UCSD-AML1 (cell line): ENCODE measurements around the gene KCNIP4.

Experiments used
- DNase-seq: peaks from one replicate; lab custom pipeline; 2025; ENCODE audit not compliant: unreplicated experiment; lab: John Stamatoyannopoulos, UW

The KCNIP4 gene

DNA sequence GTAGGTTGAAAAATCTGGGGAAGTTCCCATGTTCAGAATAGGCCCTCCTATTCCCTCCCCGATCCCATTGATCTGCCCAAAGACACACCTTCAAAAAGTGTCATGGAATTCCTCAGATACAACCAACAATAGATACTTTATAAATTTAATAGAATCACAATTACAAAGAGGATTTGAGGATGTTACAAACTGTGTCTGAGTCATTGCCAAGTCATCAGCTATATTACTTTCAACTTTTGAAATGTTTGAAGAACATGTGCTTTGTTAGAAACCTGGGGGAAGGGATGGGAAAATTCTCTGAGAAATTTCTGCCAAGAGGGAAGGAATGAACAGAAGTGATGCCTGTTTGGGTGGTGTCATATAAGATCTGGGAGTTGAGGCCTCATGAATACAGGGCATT lies 46.7 kb downstream of the KCNIP4 start:
- no peak for DNase-seq

DNA sequence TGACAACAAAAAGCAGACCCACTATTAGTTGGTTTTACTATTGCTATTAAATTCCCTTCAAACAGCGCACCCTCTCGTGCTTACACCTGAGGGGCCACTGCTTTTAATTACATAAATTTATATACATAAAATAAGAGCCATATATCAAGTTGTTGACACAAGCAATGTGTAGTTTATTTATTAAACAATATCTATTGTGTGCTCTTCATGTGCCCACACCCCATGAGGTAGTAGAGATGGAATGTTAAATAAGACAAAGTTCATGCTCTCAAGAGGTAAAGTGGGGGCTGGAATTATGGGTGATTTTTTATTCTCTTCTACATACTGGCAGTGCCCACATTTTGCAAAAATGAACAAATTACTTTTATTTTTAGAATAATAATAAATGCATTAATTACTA lies 47.3 kb downstream of the KCNIP4 start:
- no peak for DNase-seq

DNA sequence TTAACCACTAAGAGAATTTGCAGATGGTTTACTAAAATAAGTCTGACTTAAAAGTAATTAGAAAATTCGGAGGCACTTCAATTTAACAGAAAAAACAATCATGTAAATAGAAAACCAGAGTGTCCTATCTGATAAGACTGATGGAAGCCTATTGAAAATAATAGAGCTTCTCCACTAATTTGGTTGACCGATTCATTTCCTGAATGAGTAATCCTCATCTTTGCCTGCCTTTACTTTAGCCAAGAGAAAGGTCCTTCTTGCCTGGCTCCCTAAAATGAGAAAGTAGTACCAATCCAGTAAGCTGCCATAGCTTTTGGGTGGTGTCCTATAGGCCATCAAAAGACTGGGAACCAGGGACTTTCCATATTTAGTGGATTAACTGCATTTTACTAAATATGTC lies 48.4 kb downstream of the KCNIP4 start:
- DNase-seq: no peak

DNA sequence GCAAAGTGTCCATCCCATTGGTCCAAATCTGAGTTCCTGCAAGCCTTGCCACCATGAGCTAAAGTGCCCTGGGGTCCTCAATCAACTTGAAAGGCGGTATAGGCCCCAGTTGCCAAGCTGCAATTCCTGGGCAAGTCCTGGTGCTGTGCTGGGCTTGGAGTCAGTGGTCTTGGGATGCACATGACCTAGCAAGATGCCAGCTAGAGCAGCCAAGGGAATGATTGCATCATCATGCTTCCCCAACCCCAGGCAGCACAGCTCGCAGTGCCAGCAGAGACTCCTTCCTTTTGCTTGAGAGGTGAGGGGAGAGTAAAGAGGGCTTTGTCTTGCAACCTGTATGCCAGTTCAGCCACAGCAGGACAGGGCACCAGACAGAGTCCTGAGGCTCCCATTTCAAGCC lies 50.5 kb downstream of the KCNIP4 start:
- no peak for DNase-seq

DNA sequence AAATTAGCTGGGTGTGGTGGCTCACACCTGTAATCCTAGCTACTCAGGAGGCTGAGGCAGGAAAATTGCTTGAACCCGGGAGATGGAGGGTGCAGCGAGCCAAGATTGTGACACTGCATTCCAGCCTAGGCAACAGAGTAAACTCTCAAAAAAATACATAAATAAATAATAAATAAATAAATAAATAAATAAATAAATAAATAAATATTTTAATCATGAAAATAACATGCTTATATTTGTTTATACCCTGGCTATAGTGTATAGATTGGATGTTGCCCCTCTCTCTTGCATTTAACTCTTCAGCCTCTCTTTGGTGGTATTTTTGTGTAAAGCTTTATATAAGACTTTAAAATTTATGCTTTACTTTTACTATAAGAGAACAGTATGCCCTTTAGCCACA lies 51.8 kb downstream of the KCNIP4 start:
- DNase-seq: no peak

DNA sequence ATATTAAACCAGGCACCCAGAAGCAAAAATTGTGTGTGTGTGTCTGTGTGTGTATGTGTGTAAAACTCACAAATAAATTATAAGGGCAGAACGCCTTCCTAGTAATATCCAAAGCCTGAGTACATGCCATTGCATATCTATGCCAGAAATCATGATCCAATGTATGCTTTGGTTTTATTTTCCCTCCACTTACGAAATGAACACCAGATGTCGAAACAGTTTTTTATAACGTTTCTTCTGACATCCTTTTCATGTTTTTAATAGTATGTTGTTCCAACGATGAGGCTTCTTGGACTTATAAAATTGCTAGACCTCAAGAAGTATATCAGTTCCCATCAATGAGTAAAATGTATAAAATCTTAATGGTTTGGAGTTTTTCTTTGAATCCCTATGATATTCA lies 55.4 kb downstream of the KCNIP4 start:
- no peak for DNase-seq

DNA sequence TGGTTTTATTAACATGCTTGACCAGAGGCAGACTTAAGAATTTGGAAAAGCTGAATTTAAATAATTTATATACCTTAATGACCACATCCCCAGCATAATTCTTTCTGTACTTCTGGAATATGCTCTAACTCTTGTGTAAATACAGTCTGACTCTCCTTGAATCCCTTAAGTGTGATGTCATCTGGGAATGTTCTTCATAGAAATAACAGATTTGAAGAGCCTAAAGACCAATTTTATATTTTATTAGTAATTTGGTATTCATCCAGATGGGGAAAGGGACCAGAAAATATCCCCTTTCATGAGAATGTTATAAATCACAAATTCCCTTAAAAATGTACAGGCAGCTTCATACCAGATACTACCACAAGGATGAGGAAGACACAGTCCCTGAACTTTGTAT lies 58.3 kb downstream of the KCNIP4 start:
- no peak for DNase-seq

DNA sequence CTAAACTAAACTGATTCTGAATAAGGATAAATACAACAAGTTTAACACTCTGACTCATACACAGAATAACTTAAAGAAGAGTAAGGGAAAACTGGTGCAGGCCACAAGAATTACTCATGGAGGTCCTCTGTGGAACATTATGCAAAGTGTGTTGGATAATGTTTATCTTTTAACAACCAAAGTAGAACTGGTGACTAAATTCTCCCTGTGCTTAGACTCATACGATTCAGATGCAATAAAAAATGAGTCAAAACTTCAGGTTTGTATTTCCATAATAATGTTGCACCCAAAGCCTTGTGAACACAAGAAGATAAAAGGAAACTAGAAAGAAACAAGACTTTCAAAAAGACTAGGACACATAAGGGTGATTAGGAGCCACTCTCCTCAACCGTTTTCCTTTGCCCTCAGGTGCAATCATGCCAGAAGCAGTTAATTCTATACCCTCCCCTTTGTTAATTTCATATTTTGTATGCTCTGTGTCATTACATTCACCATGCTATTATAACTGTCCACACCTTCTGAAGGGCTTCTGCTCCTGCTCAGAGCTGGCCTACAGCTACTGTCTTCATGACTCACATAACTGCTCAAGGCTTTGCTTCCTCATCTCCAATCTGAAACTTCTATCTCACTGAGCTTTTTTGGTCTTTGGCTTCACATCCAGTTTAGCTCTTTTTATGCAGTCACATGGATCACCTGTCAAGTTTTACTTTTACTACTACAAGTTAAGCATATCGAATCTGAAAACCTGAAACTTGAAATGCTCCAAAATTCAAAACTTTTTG lies 60.2 kb downstream of the KCNIP4 start:
- DNase-seq: no peak

DNA sequence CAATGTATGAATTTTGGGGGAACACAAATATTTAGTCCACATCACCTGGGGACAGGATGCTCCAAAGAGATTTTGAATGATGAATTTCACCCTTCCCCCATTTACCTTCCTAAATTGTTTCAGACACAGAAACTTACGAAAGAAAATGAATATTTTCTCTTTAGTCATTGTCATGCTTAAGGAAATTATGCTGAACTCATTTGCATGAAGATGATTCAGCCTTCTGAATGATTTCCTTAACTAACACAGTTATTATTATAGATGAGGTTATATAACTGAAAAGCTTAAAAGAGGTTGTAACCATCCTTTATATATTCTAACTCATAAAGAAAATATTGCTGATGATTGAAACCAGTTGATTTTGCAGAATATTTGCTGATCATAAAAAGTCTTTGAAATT lies 61.1 kb downstream of the KCNIP4 start:
- DNase-seq: no peak

DNA sequence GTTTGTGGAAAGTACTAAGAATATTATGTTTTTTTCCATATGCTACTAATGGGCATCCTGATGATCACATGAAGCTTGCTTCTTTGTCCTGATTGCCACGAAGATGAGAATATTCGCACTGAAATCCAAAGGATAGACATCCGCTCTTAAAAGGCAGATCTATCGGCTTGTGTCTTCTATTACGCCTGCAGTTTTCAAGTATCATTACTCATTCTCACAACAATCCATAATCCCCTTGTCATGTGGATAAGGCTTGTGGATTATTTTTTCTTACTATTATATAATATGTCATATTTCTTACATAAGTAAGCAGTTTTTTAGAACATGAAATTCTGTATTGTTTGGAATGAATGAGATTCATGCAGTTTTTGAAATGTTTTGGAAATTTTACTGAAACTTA lies 62.8 kb downstream of the KCNIP4 start:
- no peak for DNase-seq

DNA sequence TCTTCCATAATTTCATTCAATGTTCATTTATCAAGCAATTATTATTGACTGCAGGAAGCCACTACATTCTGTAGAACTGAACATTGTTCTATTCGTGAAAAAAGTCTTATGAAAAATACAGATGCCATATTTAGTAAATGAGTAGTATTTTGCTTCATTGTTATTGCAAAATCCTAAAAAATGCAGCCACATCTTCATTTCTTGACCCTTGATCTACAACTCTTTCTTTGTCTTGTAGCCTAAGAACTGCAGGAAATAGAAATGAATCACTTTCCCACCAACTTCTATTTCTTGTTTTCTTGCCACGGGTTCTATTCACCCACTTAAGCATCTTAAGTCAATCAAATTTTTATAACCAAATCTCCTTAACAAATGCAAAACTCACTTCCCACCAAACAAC lies 63.3 kb downstream of the KCNIP4 start:
- DNase-seq: no peak

DNA sequence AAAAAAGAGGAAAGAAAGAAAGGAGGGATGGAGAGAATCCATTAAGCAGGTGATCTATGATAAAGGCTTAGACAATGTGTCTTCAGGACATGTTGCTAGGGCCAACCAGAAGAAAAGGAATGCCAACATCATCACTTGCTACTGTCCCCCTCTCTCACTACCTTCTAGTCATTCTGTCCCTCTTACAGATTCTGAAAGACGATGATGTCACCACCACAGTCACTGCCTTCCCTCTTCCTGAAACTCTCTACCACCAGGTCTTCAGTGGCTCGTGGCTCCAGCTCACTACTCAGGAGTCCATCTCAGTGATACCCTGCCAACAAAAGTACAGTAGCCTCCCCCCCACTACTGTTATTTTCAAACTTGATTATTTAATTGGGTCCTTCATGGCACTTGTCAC lies 64.0 kb downstream of the KCNIP4 start:
- DNase-seq: no peak

DNA sequence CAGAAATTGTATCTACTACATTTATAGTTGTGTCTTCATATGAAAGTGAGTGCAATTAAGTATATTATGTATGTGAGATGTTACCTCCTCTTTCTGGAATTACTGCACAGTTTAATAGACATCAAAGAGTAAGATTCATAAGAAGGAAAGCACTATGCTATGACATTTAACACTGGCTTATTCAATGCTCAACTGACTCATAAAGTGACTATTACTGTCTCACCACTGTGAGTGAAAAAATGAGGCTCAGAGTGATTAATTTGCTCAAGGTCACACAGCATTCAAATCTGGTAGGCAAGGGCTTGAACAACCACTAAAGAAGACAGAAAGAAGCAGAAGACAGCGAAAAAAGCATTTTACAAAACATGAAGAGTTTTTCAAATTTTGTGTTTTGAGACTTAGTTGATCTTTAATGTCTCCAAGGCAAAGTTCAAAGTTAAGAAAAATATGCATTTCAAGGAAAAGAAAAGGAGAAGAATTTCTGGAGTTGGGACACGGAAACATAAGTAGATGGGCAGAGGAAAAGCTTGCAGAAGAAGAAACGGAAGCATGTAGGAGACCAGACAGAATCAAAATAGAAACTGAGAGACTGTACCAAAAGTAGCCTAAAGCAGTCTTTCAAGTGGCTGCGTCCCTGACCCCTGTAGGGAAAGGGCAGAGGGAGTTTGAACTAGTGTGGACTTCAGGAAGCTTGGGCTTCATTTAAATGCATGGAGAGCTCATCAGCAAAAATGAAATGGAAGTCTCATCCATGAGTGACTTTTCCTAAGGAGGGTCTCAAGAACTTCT lies 66.3 kb downstream of the KCNIP4 start:
- DNase-seq: no peak

DNA sequence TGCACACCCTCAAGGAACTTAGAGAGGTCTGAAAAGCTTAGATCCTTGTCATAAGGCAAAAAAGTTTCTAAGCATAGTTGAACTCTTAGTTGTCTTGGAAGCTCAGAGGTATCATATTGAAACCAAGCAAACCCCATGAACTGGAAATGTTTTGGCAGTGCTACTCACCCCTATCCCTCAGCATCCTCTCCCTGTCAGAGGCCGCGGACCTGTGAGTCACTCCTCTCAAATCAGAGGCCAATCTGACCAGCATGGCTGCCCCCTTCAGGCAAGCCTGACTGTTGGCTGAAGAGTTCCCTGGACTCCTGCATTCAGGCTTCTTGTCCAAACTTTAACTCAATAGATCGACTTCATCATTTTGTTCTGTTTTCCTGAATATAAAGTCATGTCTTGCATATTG lies 69.4 kb downstream of the KCNIP4 start:
- no peak for DNase-seq

DNA sequence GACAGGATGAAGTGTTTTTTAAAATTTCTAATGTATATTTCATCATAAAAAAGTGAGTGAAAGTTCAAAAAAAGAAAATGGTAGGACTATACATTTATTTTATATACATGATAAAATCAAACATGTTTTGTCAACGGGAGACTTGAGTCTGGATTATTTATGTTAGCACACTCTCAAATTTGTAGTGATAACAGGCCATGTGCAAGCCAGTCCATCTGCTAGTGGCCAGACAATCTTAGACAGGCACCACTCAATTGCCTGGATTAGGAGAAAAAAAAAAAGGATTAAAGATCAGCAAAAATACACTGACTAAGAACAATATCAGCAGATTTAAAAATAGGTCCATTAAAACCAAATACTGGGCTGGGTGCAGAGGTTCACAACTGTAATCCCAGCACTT lies 71.9 kb downstream of the KCNIP4 start:
- DNase-seq: no peak

DNA sequence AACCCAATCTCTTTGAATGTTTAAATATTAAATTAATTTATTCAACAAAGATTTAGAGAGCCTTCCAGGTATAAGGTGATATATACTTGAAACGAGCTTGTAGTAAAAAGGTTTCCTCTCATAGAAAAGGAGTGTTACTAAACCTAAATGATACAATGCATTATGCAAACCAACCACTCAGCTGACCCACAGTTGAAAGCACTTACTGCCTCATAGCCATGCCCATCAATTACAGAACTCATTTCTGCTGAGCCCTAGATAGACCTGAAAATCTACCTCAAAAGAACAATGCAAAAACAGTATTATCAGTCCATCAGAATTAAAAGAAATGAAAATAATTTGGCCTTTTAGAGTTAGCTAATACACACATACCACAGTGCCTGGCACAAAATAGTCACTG lies 75.4 kb downstream of the KCNIP4 start:
- no peak for DNase-seq

DNA sequence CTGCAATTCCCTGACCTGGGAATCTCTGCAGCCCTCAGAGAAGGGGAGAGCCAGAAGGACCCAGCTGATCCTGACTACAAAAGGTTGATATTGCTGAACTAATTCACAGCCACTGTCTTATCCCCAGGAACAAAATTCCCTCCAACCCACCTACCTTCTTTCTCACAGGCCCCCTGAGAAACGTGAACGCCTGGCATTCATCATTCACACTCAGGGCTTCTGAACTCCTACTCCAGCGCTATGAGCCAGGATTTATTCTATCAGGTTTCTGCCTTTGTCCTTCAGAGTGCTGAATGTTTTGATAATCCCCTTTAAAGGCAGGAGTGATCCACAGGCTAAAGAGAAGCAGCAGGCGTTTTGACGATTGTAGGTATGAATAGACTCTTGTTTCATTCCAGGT lies 76.5 kb downstream of the KCNIP4 start:
- DNase-seq: no peak

DNA sequence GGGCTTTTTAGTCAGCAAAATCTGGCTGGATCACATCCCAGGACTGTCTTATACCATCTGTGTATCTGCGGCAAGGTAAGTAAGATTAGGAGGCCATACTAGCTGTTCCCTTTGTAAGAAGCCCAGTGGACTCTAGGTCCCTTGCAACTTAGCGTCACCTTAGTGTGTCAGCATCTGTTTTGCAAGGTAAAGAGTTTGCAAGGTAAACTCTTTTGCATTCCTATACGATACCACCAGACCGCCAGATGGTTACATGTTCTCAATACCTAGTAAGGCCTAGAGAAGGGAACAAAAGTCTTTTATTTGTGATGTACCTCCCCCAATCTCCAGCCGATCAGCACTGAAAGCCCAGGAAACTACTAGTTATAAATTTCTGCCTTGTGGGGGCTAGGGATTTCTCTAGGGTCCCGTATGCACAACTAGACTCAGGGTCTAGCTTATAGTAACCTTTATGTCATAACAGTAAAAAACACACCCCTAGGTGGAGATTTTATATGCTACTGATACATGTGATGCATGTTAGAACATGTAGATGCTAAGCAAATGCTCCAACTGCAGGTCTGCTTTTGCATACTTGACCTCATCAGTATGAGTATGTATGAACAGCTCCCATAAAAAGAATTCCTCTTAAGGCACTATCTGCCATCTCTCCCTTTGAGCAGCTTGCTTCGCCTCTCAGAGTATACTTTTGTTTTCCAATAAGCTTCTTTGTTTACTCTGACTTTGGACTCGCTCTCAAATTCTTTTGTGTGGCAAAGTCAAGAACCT lies 78.4 kb downstream of the KCNIP4 start:
- no peak for DNase-seq

DNA sequence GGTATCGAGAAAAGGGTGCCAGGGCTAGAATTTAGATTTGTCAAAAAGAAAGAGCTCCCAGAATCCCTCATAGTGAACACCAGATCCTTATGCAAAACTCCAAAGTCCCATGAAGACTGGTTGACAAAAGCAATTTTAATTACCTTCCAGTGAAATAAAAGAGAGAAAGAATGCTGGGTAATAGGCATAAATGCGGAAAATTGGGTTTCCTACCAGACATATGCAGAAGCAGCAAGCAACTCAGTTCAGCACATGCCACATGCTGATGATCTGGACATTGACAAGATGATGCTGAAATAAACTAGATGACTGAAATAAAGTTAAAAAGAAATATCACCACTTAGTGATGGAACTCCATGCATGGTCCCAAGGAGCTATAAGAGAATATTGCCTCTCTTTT lies 83.9 kb downstream of the KCNIP4 start:
- DNase-seq: no peak

DNA sequence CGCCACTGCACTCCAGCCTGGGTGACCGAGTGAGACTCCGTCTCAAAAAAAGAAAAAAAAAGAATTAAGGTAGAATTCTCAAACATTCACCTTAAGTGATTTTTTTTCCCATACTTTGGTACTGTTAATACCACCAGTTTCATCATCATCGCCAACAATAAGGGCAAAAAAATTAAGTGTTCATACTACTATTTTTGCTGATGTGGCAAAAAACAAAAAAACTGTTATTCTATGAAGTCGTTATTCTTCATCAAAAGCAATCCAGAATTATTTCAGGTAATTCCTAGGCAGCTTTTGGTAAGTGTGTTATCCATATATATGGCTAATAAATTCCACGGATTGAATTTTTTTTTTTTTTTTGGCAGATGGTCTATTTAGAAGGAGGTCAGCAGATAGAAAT lies 85.7 kb downstream of the KCNIP4 start:
- DNase-seq: no peak

DNA sequence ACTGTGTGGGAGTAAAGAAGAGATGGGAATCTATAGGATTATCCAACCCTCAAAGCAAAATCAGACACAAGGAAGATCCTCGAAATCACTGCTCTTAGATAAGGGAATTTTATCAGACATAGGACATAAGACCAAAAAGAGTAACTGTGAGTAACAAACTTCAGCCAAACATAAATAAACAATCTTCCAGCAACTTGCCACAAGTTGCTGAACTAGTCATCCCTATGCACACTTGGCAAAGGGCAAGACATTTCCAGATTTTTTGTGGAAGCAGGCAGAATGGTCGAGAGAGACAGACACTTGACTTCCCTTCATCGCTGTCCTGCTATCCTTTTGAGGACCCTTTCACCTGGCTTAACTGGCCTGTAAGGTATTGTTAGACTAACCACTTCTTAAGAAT lies 89.6 kb downstream of the KCNIP4 start:
- DNase-seq: no peak

DNA sequence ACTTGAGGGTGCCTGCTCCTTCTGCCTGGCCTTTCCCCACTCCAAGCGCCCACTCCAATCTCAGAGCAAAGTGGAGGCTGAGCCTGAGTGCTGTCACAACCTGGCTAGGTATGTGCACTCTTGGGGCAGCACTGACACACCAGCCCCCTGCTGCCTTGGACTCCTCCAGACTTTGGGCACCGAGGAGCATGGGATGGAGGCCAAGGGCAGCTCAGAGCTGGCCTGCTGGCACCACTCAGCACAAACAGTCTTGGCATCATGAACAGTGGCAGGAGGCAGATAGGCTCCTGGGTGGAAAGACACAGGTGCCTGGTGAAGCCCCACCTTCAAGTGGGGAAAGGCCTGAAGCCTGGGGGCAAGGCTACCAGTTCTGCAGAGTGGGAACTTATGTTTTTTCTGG lies 91.8 kb downstream of the KCNIP4 start:
- DNase-seq: no peak
